Stimulated activated CD8-positive, alpha-beta memory T cell treated with anti-CD3 and anti-CD28 coated beads, Interleukin-4, amount 100 ng/mL, for 24 hours (primary cell): Measurements from ENCODE around the gene DDX24.

Experiments
- DNase-seq: peaks from one replicate; pipeline ENCODE4 v3.0.0-alpha.2; 2020; ENCODE audit warnings: low read depth

DDX24 gene

DNA sequence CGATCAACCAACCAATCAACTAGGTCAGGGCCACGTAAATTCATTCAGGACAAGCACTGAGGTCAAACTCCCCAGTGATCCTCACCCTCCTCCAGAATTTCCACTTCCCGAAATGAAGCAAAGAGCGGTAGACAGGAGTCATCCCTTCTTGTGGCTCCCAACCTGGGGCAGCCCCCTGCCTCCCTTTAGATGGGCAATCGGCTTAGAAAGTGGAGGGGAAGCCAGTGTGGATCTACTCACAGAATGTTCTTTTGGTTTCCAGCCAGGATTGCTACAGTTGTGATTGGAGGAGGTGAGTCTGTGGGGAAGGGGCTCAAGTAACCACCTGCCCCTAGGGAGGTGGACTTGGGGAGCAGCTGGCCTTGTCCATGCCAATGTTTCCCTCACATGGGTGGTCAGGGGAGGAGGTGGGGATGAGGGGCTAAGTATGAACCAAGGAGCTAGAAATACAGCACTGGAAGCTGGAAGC lies 33.6 kb upstream of the DDX24 start:
- no peak for DNase-seq

DNA sequence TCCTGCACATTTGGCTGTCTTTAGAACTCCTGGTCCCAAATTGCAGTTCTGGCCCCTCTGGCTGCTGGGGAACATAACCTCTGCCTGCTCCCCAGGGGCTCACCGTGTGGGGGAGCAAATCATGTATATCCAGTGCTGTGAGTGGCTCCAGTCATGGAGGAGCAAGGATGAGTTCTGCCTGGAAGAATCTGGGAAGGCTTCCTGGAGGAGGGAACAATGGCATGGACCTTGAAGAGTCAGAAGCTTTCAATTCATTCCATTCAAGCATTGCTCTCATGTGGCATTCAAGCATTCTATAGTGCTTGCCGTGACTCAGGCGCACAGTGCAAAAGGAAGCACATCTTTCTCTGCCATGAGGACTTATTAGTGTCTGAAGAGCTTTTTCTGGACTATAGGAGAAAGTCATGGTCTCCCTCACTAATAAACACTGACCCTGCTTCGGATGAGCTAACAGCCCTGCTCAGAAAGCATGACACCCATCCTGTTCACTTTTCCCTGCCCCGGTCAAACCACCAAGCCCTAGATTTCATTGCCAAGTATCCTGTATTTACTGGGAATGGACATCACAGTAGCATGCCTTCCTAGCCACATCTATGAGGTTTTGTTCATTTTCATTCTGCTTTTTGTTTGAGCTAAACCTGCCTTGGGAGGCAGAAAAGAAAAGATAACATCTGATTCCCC lies 33.0 kb upstream of the DDX24 start:
- DNase-seq: no peak

DNA sequence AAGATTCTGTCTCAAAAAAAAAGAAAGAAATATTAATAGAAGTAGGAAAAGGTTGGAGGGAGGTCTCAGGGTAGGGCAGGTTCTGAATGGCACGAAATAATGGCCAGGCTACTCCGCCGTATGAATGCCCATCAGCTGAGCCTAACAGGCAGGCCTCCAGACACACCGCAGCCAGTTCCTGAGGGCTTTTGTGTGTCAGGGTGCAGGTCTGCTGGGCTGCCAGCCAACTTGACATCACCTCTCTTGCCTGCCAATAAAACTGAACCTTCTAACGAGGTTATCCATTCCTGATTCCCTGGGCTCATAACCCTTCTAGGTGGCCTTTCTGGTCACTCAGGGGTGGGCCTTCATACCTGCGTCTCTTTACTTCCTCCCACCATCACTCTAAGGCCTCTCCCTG lies 32.5 kb upstream of the DDX24 start:
- DNase-seq: no peak

DNA sequence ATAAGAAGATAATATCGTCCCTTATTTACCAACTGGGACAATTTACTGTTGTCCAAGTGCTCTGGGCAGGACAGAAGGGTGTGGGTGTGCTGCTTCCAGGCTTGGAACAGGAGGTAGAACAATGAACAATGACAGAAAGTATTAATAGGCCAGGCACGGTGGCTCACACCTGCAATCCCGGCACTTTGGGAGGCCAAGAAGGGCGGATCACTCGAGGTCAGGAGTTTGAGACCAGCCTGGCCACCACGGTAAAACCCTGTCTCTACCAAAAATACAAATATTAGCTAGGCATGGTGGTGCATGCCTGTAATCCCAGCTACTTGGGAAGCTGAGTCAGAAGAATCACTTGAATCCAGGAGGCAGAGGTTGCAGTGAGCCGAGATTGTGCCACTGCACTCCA lies 32.1 kb upstream of the DDX24 start:
- DNase-seq: no peak

DNA sequence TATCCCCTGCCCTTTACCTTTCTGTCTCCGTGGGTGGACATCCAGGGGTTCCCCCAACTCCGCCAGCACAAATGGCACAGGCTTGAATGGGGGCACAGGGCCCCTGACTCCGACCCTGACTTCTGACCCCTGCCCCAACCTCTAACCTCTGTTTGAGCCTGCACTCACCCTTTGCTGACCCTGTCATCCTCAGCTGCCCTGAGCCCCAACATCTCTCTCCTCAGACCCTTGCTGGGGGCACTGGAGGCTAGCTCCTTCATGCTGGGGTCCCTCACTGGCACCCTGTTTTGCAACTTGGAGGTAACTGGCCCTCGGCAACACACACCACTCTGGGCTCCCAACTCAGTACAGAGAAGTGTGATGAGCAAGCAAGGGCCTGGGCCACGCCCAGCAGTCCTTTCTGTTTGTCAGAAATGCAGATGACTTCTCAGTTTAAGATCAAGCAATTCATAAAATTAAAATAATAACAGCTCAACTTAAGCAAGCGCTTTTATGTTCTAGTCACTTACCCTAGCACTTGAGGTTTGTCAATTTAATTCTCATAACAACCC lies 31.6 kb upstream of the DDX24 start:
- DNase-seq: no peak

DNA sequence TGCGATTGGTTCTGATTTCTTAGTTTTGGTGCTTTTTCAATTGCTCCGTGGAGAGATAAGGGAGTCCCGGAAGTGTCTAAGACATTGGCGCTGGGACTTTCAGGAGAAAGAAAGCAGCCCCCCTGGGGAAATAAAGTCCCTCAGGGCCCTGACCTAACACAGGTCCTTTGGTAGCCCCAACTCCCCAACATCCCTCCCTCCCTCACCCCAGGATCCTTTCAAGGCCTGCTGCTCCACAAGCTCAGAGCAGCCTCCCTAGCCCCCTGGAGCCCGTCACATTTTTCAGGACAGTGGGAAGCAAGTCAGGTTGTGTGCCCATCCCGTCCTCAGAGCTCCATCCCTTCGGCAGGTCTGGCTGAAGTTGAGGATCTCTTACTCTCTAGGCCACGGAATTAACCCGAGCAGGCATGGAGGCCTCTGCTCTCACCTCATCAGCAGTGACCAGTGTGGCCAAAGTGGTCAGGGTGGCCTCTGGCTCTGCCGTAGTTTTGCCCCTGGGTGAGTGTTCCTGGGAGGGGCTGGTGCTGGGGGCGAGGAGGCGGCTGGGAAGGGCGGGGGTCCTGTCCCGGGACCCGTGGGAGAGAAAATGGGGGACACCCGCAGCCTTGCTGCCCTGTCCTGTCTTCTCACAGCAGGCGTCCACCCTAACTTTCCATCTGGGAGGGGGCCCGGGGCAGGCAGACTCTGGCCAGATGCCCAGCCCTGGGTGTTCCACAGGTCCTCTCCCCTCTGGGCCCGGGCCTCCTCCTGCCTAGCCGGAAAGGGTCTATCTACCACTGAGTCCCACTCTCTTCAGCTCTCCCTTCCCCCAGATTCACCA lies 30.5 kb upstream of the DDX24 start:
- DNase-seq: no peak

DNA sequence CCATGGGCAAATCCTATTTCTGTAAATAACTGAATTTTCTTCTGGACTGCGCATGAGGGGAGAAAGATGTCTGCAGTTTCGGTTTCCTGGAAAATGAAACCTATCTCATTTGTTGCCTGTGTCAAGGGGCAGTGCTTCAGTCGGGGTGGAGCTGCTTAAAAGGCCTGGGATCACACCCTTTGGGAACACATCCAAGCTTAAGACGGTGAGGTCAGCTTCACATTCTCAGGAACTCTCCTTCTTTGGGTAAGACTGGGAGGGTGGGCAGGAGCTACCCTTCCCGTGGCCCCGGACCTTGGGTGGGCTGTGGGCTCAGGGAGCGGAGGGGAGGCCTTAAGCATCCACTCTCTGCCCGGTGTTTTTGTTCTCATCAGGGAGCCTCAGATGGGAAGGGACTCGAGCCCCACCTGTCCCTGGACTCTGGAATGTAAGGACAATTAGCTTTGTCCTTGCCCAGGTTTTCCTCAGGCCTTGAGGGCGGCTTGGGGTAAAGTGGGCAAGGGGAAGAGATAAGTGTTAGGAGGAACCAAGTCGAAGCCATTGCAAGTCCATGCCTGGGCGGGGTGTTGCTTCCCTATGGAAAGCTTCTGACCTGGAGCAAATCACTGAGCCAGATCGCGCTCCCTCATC lies 29.7 kb upstream of the DDX24 start, which contains the start of gene IFI27:
TSS of gene IFI27 (plus strand) at position 185 of the 630 bp plus-strand sequence.
- no peak for DNase-seq

DNA sequence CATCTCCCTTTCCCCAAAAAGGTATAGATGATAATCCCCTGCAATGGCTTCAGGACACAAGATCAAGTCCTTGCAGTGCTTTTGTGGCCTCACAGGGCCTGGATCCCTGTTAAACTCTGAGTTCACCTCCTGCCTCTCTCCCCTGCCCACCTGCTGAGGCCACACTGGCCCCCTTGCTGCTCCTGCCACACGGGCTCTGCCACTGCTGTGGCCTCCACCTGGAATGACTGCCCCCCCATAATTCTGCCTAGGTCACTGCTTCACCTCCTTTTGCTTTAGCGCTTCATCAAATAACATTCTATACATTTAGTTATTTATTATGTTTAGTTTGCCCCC lies 28.9 kb upstream of the DDX24 start:
- no peak for DNase-seq

DNA sequence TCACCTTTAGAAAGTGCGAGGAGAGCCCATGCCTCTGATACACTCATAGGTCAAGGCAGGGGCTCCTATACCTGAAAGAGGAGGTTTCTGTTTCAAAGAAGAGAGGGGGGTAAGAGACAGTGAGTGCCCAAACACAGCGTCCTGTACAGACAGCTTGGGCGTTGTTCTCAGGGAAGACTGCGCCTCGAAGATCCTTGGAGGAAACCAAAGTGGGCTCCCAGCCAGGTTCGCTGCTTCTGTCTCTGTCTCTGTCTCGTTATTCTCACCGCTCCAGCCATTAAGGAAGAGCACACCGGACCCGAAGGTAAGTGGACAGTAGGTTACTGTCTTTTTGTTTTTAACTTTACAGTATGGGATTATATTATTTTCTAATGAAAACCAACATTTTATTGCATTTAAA lies 23.7 kb upstream of the DDX24 start:
- no peak for DNase-seq

DNA sequence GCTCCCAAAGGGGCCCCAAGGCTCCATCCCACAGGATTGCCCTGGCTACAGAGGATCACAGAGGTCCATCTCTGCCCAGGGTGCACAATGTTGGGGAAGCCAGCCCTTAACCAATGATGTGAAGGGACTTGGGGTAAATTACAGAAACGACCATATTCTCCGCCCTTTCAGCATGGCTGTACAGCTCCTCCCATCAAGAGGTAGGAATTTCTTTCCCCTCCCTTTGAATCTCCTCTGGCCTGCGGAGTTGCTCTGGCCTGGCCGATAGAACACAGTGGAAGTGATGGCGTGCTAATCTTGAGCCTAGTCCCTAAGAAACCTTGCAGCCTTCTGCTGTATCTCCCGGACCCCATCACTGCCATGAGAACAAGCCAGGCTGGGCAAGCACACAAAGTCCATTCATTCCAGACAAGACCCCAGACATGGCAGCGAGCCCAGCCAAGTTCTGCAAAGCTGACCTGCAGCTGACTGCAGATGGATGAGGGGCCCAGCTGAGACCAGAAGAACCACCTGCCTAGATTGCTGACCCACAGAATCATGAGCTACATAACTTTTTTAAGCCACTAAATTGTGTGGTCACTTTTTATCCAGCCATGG lies 22.6 kb upstream of the DDX24 start:
- no peak for DNase-seq

DNA sequence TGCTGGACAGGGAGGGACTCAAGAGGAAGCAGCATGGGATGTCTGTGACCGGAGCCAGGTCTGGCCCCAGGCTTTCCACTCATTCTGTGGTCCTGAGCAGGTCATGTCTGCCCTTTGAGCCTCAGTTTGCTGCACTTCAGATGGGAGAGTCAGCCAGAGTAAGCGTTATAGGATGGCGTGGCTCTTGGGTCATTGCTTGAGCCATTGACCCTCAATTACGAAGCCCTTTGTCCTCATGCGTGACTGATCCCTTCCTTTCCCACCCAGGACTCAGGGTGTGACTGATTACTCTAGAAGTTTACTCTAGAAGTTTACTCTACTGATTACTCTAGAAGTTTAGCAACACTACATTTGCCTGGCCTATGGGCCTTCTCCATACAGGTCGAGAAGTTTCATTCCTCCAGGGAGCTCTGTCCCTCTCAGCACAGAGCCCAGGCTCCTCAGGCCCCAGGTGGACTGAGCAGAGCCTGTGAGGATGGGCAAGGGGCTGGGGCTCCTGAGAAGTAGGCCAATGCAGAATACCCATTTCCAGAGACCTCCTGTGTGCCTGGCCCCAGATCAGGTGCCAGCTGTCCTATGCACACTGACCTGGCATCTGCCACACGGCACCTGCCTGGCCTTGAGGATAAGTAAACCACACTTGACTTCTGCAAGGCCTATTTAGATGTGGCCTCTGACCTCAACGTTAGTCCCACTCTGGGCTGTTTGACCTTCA lies 21.9 kb upstream of the DDX24 start:
- no peak for DNase-seq

DNA sequence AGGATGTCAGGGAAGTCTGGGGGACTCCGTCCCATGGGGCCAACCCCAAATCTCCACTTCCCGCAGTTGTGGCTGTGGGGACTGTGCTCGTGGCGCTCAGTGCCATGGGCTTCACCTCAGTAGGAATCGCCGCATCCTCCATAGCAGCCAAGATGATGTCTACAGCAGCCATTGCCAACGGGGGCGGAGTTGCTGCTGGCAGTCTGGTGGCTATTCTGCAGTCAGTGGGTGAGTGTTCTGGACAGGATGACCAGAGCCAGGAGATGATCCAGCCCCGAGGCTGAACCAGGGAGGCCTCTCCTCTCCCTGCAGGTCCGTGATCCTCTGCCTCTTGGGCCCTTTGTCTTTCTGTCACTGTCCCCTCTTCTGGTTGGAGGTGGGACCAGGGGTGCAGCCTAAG lies 20.7 kb upstream of the DDX24 start:
- DNase-seq: no peak

DNA sequence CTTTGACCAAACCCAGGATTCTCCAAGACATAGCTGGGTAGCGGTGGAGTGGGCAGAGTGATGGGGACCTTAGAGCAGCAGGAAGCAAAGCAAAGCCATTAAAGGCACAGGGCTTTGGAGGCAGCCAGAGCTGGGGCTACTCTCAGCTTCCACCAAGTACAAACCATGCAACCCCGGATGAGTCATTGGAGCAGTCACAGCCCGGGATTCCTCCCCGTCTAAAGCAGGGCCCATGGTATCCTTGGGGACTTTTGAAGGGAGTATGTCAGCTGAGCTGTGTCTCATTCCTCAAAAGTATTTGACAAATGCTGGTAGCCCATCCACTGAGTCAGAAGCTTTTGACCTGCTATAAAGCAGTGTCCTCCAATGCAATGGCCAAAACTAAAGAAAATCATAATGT lies 19.8 kb upstream of the DDX24 start:
- DNase-seq: no peak

DNA sequence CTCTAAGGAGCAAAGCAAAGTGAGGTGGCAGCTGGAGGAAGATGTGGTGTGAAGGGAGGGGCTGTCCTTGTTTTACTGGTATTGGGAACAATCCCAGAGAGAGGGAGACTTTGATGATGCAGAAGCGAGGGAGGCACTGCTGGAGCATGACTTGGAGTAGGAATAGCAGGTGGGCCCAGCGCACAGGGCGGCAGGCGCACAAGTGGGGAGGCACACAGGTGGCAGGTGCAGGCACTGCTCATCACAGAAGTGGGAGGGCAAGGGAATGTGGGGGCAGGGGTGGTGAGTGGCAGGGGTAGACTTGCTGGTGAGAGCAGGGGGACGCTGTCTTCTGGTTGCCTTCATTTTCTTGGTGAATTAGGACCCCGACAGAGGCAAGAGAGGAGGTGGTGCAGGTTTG lies 18.0 kb upstream of the DDX24 start:
- DNase-seq: no peak

DNA sequence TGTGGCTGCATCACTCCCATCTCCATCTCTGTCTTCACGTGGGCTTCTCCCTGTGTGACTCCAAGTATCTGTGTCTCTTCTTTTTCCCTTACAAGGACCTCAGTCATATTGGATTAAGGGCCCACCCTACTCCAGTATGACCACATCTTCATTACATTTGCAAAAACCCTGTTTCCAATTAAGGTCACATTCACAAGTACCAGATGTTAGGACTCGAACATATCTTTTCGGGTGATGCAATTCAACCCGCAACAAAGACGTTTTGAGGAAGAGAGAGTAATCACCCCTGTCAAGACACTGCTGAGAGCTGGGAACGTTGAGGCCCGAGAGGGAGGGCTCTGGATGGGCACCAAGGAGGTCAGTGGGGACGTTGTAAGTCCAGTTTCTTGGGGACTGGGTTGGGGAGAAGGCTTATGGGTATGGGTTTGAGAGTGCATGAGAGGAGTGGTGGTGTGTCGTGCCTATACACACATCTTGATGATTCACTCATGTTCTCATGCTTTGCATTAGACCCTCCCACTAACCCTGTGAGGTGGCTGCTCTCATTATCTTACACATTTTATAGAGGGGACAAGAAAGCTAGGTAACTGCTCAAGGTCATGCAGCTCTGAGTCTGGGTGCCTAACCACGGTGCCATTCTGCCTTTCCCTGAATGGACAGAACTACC lies 17.5 kb upstream of the DDX24 start:
- no peak for DNase-seq

DNA sequence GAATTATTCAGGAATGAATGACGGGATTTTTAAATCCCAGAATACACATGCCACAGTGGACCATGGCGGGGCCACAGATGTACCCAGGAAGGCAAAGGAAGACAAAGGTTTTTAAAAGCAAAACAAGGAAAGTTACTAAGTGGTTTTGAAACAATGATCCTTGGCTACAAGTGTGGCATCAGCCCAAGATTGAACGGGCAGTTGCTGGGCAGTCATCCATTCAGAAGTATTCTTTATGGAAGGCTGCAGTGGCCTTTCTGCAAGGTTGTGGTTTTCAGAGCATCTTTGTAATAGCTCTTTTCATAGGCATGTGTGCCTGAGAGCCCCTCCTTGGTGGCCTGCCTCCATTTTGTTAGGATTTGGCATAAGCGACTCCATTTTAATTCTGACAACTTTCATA lies 16.1 kb upstream of the DDX24 start:
- DNase-seq: no peak

DNA sequence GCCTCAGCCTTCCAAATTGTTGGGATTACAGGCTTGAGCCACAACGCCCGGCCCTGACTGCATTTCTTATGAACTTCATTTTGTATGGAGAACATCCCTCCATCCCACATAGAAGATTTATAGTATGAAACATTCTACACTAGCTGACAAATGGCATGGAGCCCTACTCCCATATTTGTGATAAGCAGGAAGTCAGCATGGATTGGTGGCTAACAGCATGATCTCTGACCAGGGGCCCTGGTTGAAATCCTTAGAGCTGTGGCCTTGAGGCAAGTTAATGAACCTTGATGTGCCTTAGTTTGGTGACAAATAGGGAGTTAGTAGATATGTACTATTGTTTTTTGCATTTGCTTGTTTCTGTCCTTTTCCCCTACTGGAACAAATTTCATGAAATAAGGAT lies 12.4 kb upstream of the DDX24 start:
- DNase-seq: no peak

DNA sequence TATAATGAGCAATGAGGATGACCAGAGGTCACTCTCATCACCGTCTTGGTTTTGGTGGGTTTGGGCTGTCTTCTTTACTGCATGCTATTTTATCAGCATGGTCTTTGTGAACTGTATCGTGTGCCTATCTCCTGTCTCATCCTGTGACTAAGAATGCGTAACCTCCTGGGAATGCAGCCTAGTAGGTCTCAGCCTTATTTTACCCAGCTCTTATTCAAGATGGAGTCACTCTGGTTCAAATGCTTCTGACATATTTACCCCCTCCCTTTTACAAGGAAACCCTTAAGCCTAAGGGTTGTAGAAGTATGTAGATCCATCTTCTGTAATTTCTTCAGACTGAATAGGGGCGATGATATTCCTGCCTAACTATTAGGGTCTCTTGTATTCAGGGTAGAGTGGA lies 8.5 kb upstream of the DDX24 start:
- no peak for DNase-seq

DNA sequence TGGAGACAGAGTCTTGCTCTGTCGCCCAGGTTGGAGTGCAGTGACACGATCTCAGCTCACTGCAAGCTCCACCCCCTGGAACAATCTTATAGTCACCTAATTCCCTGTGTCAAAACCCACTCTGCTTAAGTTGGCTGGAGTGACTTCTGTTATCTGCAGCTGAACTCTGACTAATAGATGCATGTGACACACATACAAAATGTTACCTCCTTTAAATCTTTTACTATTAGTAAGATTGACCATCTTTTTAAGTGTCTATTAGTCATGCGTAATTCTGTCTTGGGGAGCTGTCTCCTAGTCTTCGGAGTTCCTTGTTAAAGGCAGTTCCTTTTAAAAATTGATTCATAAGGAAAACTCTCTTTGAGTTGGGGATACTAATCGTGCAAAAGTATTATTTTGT lies 7.5 kb upstream of the DDX24 start:
- no peak for DNase-seq

DNA sequence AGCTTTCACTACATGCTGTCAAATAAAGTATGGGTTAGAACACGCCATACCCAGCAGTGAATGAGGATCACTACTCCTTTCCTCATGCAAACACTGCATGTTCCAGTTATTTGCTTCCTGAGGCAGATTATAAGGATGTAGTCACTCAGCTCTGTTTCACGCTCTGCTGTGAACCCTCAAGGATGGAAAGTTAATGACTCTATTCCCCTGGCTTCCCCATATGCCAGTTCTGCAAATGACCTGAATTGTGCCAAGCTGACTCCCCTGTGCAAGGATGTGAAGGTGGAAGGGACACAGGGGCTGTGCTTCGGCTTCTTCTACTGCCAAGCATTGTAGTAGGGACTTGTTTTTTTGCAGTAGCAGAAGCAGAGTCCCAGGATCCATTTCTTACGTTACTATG lies 6.9 kb upstream of the DDX24 start:
- no peak for DNase-seq

DNA sequence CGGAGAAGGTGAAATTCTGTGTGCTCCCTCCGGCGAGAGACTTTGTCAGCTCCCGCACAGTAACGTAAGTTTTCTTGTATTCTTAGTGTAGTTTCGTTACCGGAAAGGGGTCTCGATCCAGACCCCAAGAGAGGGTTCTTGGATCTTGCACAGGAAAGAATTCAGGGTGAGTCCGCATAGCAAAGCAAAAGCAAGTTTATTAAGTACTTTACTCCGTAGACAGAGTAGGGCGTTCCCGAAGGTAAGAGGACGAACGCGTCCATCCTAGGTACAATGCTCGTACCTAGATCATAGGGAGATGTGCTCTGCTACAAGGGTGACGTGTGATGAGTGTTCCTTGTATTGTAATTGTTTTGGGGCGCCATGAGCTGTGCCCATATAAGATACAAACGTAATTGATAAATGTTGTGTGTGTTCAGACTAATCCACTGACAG lies 401 bp upstream of the DDX24 start:
- no peak for DNase-seq
